GM19193 (cell line): ENCODE measurements around the gene LINGO1.

Experiments used
- POLR2A ChIP-seq: IDR thresholded peaks from 4 replicates; pipeline ENCODE4 v1.6.1; 2011; ENCODE audit not compliant: insufficient read depth, insufficient read length; ENCODE audit errors: extremely low read depth

Gene LINGO1

GRCh38 chr15:77599899-77600298 lies 32.8 kb downstream of the LINGO1 start:
- no peak for TF ChIP-seq POLR2A

DNA sequence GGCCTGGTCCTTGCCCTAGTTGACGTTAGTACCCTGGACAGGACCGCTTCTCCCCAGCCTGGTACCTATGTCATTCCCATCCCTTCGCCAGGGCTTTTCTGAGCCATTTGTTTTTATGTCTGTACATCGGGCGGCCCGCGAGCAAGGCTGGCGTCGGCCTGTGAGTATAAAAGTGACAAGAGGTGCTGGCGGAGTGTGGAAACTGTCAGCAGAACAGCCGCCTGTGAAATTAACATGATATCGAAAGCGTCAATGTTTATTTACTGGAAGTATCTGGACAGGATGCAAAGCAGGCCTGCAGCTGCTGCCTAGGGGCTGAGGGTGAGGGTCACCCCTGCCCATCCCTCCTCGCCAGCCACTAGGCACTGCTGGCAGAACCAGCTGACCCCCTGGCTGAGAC lies 33.4 kb downstream of the LINGO1 start:
- TF ChIP-seq POLR2A: no peak

DNA sequence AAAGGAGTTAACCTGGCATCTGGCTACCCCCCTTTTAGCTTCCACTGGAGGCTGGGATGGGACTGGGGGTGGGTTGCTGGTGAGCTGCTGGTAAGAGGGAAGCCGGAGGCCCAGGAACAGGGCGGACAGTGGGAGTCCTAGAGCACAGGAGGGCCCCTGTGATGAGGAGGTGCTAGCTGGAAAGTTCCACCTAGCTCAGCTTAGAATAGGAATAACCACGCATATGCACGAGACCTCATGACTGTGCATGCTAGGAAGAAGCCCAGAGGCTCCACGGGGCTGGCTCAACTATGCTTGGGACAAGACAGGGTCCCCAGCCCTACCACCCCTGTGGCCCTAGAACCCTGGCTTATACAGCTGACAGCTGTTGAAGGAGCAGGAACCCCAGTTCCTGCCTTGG lies 34.1 kb downstream of the LINGO1 start:
- no peak for TF ChIP-seq POLR2A

- no peak for TF ChIP-seq POLR2A
These were observed 34.8 kb downstream of the LINGO1 start for GRCh38 chr15:77597804-77598453.

DNA sequence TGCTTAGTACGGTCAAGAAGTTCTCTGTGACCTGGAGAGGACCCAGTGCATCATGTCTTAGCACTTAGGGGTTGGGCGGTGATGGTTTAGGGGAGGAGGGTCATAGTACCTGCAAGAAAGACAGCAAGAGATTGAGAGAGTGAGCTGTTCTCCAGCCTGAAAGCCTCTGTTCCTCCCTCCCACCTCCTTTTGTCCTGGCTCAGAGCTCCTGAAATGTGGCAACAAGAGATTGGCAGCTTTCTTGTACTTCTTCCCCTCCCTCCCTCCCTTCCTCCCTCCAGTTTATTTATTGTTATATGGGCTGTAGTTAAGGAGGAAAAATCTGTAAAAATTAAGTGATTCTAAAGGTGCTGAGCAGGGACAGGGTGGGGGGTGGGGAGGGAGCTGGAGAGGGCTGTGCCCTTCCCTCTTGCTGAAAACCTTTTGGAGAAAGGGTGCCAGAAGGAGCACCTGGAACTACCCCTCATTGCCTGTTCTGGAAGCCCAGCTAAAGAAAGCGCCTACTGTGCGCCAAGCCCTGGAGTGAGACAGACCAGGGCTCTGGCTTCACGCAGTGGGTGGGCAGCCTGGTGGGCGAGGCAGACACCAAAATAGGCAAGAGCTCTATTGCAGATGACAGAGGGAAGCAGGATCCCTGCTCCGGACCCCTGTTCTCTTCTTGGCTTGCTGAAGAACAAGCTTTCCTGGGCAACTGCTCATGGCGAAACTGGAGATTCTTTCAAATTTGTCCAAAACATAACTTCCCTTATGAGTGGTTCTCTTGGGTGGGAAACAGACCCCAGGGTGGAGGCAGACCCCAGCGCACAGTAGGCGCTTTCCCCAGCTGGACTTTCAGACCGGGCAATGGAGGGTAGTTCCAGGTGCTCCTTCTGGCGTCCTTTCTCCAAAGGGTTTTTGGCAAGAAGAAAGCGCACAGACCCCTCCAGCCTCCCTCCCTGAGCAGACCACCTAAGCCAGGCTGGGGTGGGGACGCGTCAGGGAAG lies 35.6 kb downstream of the LINGO1 start:
- TF ChIP-seq POLR2A: no peak

DNA sequence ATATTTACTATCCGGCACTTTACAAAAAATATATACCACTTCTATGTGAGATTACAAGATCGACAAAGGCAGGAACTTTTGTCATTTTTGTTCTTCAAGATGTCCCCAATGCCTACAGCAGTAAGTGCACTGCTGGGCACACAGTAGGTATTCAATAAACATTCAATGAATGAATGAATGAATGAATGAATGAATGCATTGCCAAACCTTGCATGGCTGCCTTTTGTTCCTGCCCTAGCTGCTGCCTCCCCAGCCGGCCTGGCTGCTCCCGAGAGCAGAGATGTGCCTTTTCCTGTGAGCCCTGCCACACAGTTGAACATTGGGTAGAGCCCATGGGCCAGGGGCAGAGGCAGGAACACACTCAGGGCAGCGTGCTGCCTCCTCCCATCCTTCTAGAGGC lies 37.5 kb downstream of the LINGO1 start:
- no peak for TF ChIP-seq POLR2A

- TF ChIP-seq POLR2A: no peak
These were observed 40.0 kb downstream of the LINGO1 start for GRCh38 chr15:77592758-77593157.

- TF ChIP-seq POLR2A: no peak
These were observed 40.6 kb downstream of the LINGO1 start for GRCh38 chr15:77591968-77592613.

DNA sequence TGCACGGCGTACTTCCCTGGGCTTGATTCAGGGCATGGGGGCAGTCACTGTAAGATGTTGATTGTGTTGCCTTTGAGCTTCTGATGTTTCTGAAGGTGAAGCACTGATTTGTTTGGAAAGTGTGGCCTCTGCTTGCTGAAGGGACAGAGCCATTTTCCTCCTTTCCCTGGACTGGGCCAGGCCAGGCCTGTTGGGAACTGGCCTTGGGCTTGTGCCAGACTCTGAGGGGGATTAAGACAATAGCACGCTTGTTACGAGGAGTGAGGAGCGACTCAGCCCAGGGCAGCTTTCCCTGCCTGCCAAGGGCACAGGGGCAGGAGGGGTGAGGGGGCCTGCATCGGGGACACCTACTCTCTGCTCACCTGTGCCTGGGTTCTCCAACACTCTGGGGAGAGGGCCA lies 42.9 kb downstream of the LINGO1 start:
- no peak for TF ChIP-seq POLR2A

GRCh38 chr15:77588126-77588525 lies 44.6 kb downstream of the LINGO1 start:
- TF ChIP-seq POLR2A: no peak

DNA sequence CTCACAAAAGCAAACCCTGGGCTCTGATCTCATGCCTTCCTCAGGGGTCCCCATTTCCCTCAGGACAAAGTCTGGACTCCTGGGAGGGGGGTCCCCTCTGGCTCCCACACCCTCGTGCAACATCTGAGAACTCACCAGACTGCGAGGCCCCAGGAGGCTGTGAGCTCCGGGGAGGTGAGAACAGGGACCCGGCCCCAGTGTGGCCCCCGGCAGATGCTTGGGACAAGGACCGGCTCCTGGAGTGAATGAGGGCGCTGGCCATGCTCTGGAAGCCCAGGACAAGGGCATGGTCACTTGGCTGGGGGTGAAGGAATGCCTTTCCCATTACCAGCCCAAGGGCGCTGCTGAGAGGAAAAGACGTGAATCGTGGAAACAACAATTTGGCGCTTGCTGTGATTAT lies 48.0 kb downstream of the LINGO1 start:
- TF ChIP-seq POLR2A: no peak

DNA sequence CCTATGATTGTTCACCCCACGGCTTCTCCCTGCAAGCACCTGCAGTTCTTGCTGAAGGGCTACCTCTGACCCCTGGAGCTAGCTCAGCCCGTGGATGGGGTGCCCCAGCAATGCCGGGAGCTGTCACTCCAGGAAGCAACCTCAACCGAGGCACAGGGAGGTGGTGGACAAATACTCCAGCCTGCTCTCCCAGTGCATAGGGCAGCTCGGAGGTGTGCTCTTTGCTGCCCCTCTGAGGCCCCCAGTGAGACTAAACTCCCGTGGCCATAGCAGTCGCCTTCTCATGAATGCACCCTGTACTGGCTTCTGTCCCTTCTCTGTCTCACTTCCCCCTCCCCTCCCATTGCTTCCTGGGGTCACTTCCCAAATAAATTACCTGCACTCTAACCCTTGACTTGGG lies 48.5 kb downstream of the LINGO1 start:
- no peak for TF ChIP-seq POLR2A

- TF ChIP-seq POLR2A: no peak
These were observed 49.9 kb downstream of the LINGO1 start for GRCh38 chr15:77582763-77583162.

DNA sequence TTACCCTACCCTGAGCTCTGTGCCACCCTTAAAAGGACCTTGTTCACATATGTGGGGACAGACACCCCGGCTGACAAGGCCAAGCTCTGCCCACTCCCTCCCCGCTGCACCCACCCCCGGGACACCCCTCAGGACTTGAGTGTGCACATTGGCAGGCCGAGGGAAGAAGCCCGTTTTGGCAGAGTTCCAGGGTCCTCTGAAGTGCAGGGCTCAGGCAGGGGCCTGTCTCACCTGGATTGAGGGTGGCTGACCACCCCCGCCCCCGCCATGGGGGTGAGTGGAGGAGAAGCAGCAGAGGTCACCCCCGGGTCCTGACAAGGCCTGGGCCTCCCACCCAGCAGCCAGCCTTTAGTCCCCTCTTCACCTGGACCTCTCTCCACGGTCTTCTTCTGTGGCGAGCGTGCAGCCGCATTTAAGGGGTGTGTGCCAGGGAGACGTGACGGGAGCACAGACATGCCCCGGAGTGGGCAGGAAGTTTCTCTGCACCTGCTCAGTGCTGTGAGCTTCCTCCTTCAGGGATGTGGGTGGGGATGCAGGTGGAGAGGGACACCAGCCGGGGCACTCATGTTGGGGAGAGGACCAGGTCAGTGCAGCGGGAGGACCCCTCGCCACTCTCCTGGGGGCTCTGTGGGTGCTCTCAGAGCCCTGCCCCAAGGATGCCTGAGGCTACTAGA lies 50.7 kb downstream of the LINGO1 start:
- no peak for TF ChIP-seq POLR2A
